PFSK-1 (cell line): Measurements from ENCODE around the gene PALLD.

ENCODE experiments used
- TAF1 ChIP-seq: IDR thresholded peaks from 2 replicates; pipeline ENCODE4 v1.6.1; 2012; ENCODE audit warnings: low read length, control low read depth, borderline replicate concordance; ENCODE audit not compliant: insufficient read depth
- TF ChIP-seq, protein P1 (sequence below), 2 experiments: IDR thresholded peaks; 2 replicates each; pipeline versions ENCODE4 v1.6.1 to v1.8.0; 2011 to 2012; ENCODE audit warnings: low read depth in 2 of 2, low read length in 2 of 2, control low read depth in 1 of 2, inconsistent platforms in 1 of 2, mild to moderate bottlenecking in 1 of 2, moderate library complexity in 1 of 2; ENCODE audit not compliant: insufficient read depth in 1 of 2

DNA sequence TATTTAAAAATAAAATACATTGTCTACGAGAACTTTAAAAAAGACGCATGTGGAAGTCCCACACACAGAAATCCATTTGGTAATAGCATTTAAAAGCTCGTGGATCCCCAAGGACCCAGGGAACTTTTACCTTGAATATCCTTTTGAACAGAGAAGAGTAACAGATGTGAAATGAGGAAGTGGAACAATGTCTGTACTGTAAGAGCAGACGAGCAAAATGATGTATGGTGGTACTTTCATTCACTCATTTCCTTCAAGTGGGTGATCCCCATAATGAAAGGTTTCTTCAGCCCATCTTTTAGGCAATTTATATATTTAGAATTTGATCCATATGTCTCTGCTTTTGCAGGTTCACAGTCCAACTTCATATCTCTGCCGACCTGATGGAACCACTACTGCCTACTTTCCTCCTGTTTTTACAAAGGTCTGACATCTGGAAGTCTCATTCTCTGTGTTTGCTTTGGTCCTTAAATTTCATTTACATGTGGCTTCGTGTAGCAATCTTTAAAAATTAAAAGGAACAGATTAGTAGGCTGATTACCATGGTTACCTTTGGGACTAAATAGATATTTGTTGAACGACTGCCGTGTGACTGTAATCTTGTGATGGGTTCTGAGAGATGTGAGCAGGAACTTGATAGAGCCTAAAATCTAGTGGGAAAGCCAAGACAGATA lies 188.4 kb downstream of the PALLD start:
- TF ChIP-seq, protein P1, sequence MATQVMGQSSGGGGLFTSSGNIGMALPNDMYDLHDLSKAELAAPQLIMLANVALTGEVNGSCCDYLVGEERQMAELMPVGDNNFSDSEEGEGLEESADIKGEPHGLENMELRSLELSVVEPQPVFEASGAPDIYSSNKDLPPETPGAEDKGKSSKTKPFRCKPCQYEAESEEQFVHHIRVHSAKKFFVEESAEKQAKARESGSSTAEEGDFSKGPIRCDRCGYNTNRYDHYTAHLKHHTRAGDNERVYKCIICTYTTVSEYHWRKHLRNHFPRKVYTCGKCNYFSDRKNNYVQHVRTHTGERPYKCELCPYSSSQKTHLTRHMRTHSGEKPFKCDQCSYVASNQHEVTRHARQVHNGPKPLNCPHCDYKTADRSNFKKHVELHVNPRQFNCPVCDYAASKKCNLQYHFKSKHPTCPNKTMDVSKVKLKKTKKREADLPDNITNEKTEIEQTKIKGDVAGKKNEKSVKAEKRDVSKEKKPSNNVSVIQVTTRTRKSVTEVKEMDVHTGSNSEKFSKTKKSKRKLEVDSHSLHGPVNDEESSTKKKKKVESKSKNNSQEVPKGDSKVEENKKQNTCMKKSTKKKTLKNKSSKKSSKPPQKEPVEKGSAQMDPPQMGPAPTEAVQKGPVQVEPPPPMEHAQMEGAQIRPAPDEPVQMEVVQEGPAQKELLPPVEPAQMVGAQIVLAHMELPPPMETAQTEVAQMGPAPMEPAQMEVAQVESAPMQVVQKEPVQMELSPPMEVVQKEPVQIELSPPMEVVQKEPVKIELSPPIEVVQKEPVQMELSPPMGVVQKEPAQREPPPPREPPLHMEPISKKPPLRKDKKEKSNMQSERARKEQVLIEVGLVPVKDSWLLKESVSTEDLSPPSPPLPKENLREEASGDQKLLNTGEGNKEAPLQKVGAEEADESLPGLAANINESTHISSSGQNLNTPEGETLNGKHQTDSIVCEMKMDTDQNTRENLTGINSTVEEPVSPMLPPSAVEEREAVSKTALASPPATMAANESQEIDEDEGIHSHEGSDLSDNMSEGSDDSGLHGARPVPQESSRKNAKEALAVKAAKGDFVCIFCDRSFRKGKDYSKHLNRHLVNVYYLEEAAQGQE (IDR thresholded peaks at IDR 0.05; ENCODE audit: insufficient read depth in 1 of 2, low read depth in 2 of 2, low read length in 2 of 2): no peak
- TF ChIP-seq TAF1: no peak
